Measurements from ENCODE around the gene SNX25.
A peak's percentile ranks its signal among the peaks of the same experiment; 100 is the strongest.

The SNX25 gene

DNA sequence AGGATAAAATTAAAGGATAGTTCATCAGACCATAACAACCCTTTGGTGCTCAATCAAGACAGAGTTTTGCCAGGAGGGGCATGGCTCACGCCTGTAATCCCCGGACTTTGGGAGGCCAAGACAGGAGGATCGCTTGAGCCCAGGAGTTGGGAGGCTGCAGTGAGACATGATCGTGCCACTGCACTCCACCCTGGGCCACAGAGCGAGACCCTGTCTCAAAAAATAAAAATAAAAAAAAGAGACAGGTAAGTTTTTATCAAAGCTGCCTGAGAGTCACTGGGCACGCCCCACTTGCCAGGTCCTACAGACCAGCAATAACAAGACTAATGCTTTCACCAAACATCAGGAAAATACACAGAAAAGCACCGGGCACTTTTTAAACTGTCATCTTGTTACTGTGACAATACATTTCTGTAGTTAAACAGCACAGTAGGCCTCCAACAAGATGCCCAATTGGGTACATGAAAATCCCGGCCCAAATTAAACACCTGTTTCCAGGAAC lies 6.4 kb upstream of the SNX25 start:
- TF ChIP-seq FOXP2 (optimal IDR thresholded peaks at IDR 0.05; ENCODE audit: borderline replicate concordance, extremely low read depth, extremely low read length, insufficient read depth) (no peak), TAF1 (IDR thresholded peaks at IDR 0.05; ENCODE audit: borderline replicate concordance, insufficient read depth, low read length) (no peak), POLR2AphosphoS5 (IDR thresholded peaks at IDR 0.05; ENCODE audit: low read depth, low read length) (no peak), SIN3A (IDR thresholded peaks at IDR 0.05; ENCODE audit: borderline replicate concordance, insufficient read depth, low read length) (no peak)
- TF ChIP-seq, protein P1, sequence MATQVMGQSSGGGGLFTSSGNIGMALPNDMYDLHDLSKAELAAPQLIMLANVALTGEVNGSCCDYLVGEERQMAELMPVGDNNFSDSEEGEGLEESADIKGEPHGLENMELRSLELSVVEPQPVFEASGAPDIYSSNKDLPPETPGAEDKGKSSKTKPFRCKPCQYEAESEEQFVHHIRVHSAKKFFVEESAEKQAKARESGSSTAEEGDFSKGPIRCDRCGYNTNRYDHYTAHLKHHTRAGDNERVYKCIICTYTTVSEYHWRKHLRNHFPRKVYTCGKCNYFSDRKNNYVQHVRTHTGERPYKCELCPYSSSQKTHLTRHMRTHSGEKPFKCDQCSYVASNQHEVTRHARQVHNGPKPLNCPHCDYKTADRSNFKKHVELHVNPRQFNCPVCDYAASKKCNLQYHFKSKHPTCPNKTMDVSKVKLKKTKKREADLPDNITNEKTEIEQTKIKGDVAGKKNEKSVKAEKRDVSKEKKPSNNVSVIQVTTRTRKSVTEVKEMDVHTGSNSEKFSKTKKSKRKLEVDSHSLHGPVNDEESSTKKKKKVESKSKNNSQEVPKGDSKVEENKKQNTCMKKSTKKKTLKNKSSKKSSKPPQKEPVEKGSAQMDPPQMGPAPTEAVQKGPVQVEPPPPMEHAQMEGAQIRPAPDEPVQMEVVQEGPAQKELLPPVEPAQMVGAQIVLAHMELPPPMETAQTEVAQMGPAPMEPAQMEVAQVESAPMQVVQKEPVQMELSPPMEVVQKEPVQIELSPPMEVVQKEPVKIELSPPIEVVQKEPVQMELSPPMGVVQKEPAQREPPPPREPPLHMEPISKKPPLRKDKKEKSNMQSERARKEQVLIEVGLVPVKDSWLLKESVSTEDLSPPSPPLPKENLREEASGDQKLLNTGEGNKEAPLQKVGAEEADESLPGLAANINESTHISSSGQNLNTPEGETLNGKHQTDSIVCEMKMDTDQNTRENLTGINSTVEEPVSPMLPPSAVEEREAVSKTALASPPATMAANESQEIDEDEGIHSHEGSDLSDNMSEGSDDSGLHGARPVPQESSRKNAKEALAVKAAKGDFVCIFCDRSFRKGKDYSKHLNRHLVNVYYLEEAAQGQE (IDR thresholded peaks at IDR 0.05; ENCODE audit: insufficient read depth in 1 of 2, low read depth in 2 of 2, low read length in 2 of 2) = no peak

DNA sequence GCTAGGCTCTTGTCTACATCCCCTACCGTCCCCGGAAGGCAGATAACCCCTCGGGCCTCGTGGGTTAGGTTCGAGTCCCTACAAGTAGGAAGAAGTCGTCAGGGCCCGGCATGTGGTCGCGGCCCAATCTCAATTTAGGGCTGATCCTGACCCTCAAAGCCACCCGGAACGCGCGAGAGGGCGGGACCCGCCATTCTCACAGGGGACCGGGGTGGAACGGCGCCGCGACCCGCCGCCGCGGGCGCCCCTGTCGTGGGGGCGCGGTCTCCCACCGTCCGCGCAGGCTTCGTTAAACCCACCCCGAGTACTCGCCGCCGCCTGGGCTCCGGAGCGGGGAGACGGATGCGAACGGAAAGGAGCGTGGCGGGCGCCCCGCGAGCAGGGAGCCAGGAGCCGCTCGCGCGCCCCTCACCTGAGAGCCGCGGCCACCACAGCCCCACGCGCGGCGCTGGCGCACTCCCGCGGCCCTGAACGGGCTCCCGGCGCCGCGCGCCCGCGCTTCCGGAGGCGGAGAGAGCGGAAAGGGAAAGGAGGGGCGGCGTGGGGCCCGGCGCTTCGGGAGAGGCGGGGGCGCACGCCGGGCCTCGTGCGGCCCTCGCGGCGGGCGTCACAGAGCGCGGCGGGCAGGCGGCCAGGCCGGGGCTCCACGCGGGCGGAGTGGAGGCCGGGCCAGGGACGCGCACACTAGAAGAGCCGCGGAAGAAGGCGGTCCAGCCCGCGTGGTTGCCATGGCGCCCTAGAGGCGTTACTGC lies 5.7 kb upstream of the SNX25 start, which contains the start of gene CFAP97:
CFAP97 (minus strand) TSS at position 515 of the 752 bp plus-strand sequence. CDS start 12,804 bp downstream, outside the sequence.
- no peak for TF ChIP-seq TAF1 (IDR thresholded peaks at IDR 0.05; ENCODE audit: borderline replicate concordance, insufficient read depth, low read length)
- no peak; the same call in 1 of the 2 replicates for TF ChIP-seq SIN3A (IDR thresholded peaks at IDR 0.05; ENCODE audit: borderline replicate concordance, insufficient read depth, low read length)
- TF ChIP-seq, protein P1 (IDR thresholded peaks at IDR 0.05; ENCODE audit: insufficient read depth in 1 of 2, low read depth in 2 of 2, low read length in 2 of 2) = no peak
- TF ChIP-seq POLR2AphosphoS5 (IDR thresholded peaks at IDR 0.05; ENCODE audit: low read depth, low read length) = no peak
- peak; percentile 73 for TF ChIP-seq FOXP2 (optimal IDR thresholded peaks at IDR 0.05; ENCODE audit: borderline replicate concordance, extremely low read depth, extremely low read length, insufficient read depth)

DNA sequence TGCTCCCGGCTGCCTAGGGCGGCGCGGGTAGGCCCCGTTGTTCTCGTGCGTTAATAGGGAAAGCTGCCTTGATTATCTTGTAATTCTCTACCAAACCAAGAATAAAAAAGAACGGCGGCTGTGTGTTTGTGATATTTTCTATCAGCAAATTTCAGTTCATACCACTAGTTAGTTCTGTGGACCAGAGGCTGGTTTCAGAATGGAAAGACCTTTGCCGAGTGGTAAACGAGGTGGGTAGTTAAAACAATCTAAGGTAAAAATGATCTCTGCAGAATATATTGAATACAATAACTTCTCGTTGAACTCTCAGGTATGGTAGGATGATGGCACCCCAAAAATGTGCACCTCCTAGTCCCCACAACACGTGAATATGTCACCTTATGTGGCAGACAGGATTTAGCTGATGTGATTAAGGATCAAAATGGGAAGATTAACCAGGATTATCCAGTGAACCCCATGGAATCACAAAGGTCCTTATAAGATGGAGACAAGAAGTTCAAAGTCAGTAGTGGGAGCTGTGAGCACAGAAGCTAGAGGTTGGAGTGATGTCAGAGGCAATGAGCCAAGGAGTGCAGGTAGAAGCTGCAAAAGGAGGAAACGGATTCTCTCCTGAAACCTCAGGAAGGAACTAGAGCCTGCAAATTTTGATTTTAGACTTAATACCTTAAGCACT lies 5.0 kb upstream of the SNX25 start:
- TF ChIP-seq FOXP2 (optimal IDR thresholded peaks at IDR 0.05; ENCODE audit: borderline replicate concordance, extremely low read depth, extremely low read length, insufficient read depth) = no peak
- TF ChIP-seq SIN3A (IDR thresholded peaks at IDR 0.05; ENCODE audit: borderline replicate concordance, insufficient read depth, low read length) = 0 out of 2 replicates have a peak, but pooled peaks have one; percentile 75

GRCh38 chr4:185205697-185206342 lies 3.6 kb upstream of the SNX25 start:
- no peak for TF ChIP-seq FOXP2 (optimal IDR thresholded peaks at IDR 0.05; ENCODE audit: borderline replicate concordance, extremely low read depth, extremely low read length, insufficient read depth)
- TF ChIP-seq, protein P1 (IDR thresholded peaks at IDR 0.05; ENCODE audit: insufficient read depth in 1 of 2, low read depth in 2 of 2, low read length in 2 of 2) = no peak
- TF ChIP-seq SIN3A (IDR thresholded peaks at IDR 0.05; ENCODE audit: borderline replicate concordance, insufficient read depth, low read length) = no peak
- TF ChIP-seq TAF1 (IDR thresholded peaks at IDR 0.05; ENCODE audit: borderline replicate concordance, insufficient read depth, low read length) = no peak
- no peak for TF ChIP-seq POLR2AphosphoS5 (IDR thresholded peaks at IDR 0.05; ENCODE audit: low read depth, low read length)

DNA sequence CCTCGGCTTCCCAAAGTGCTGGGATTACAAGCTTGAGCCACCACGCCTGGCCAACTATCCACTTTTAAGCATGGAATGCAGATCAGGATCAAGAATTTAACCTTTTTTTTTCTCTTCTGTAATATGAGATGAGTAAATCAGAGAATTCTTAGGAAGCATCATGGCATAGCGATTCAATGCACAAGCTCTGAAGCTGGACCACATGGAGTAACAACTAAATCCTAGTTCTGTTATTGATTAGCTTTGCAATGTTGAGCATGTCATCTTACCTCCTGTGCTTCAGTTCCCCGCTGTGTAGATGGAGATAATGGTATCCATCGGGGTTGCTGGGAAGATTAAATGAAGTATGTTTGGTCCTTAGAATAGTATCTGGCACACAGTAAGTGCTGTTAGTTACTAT lies 1.9 kb upstream of the SNX25 start:
- TF ChIP-seq, protein P1 (IDR thresholded peaks at IDR 0.05; ENCODE audit: insufficient read depth in 1 of 2, low read depth in 2 of 2, low read length in 2 of 2) = no peak
- no peak for TF ChIP-seq FOXP2 (optimal IDR thresholded peaks at IDR 0.05; ENCODE audit: borderline replicate concordance, extremely low read depth, extremely low read length, insufficient read depth)
- no peak for TF ChIP-seq POLR2AphosphoS5 (IDR thresholded peaks at IDR 0.05; ENCODE audit: low read depth, low read length)
- no peak for TF ChIP-seq TAF1 (IDR thresholded peaks at IDR 0.05; ENCODE audit: borderline replicate concordance, insufficient read depth, low read length)
- no peak for TF ChIP-seq SIN3A (IDR thresholded peaks at IDR 0.05; ENCODE audit: borderline replicate concordance, insufficient read depth, low read length)
